Ovary (tissue), 3 donors: ENCODE results near the gene TCF7L1.
"Not testable (repeated sequence)": the region's sequence is repeated elsewhere in the genome, so short reads cannot be mapped to it uniquely, and the experiment has no call there.

Source experiments
- EP300 ChIP-seq: sonication (generic); formaldehyde crosslinking; IDR thresholded peaks from one replicate; pipeline ENCODE4 v1.6.1; 2017; ENCODE audit warnings: antibody characterized with exemption
- POLR2A ChIP-seq: fragments of 450-650 bp; IDR thresholded peaks from one replicate; pipeline ENCODE4 v1.6.1; 2017; ENCODE audit warnings: antibody characterized with exemption, mild to moderate bottlenecking, moderate library complexity
- TF ChIP-seq, protein P1 (sequence below), 3 donors: fragments of 450-650 bp in 2 of 3; fragments of 200-600 bp in 1 of 3; IDR thresholded peaks; one replicate each; pipeline versions ENCODE4 v1.5.1 to v1.8.0; 2016 to 2022; ENCODE audit warnings: antibody characterized with exemption in 3 of 3, mild to moderate bottlenecking in 1 of 3
- donor health status: DM: no; HTN: no; CAD: no.

DNA sequence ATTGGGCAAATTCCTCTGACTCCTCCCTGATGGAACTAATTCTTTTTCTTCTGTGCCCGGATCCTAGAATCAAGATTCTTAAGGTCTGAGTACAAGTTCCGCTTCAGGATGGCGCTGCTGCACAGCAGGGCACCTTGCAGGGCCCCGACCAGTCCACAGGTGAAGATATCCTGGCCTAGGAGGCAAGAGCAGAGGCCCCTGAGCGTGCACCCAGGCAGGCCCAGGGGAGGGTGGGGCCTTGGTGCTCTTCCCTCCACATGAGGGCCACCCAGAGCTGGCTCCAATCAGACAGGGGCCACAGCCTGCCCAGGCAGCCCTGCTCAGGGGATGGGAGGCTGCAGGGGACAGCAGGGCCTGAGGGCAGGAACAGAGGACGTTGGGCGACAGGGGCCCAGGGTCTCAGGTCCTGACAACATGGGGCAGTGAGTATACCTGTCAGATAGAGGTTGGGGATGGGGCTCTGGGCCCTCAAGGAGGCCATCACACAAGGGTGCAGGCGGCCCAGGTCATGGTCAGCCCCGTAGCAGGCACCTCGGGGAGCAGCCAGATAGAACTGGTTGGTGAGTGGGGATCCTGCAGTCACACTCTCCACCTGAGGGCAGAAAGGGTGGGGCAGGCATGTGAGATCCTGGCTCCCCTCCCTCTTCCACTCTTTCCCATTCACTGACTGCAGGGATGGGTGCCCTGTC lies 210.2 kb downstream of the TCF7L1 start:
- TF ChIP-seq, protein P1, sequence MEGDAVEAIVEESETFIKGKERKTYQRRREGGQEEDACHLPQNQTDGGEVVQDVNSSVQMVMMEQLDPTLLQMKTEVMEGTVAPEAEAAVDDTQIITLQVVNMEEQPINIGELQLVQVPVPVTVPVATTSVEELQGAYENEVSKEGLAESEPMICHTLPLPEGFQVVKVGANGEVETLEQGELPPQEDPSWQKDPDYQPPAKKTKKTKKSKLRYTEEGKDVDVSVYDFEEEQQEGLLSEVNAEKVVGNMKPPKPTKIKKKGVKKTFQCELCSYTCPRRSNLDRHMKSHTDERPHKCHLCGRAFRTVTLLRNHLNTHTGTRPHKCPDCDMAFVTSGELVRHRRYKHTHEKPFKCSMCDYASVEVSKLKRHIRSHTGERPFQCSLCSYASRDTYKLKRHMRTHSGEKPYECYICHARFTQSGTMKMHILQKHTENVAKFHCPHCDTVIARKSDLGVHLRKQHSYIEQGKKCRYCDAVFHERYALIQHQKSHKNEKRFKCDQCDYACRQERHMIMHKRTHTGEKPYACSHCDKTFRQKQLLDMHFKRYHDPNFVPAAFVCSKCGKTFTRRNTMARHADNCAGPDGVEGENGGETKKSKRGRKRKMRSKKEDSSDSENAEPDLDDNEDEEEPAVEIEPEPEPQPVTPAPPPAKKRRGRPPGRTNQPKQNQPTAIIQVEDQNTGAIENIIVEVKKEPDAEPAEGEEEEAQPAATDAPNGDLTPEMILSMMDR (IDR thresholded peaks at IDR 0.05) = not testable (repeated sequence)
- TF ChIP-seq POLR2A, EP300: not testable (repeated sequence)
